Measurements from ENCODE around the gene KRTAP1-3.

Gene KRTAP1-3

DNA sequence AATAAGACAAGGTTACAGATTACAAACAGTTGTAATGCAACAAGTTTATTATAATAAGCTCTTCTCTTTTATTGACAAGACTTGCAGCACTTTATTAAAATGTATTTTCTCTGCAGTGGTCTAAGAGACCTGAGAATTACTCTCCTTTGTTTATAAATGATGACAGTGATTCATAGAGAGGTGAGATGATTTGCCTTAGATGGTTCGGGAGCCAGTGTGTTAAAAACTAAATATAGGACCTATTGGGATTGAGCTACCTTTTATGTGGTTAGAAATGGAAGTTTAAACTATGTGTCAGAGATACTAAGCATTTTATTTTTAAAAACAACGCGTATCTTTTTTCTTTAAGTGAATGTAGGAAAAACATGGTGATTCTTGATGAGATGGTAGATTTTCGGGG, 37.8 kb downstream of the KRTAP1-3 start:
- POLR2A ChIA-PET = no interaction called here
- TF ChIP-seq ELF4 (IDR thresholded peaks at IDR 0.05) (no peak), LEF1 (IDR thresholded peaks at IDR 0.05; ENCODE audit: borderline replicate concordance) (no peak), HDGF (IDR thresholded peaks at IDR 0.05; ENCODE audit: borderline replicate concordance) (no peak), FOXK2 (IDR thresholded peaks at IDR 0.05) (no peak), L3MBTL2 (conservative IDR thresholded peaks at IDR 0.05) (no peak), NFRKB (IDR thresholded peaks at IDR 0.05) (no peak), TARDBP (IDR thresholded peaks at IDR 0.05) (no peak), ARNT (IDR thresholded peaks at IDR 0.05) (no peak), FOXM1 (IDR thresholded peaks at IDR 0.05; ENCODE audit: borderline replicate concordance) (no peak)
- no peak for DNase-seq (ENCODE audit: extremely low spot score)
- CTCF ChIA-PET = no interaction called here

DNA sequence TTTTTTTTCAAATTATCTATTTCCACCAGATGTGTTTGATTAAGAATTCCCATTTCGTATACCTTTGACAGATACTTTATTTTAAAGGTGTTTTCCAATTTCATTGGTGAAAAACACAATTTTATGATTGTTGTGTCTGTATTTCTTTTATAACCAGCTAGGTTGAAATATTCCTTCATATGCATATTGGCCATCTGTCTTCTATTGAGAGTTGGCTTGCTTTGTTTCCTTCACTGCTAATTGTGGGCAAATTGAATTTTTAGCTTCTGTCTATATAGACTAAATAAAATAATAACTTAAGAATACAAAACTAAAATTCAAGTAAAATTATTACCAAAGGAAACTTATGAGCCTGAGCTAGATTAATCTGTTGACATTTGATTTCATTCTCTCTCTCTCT, 39.6 kb downstream of the KRTAP1-3 start:
- no peak for DNase-seq (ENCODE audit: extremely low spot score)
- ChIA-PET POLR2A (no interaction called here), CTCF (interaction anchor here (0.6 to 0.7 kb wide), 2 partner anchors 66 to 340 kb away, joined by 6 to 7 read pairs; no protein-coding TSS in a partner anchor)
- TF ChIP-seq HDGF (IDR thresholded peaks at IDR 0.05; ENCODE audit: borderline replicate concordance) = no peak
- no peak for TF ChIP-seq FOXA1 (IDR thresholded peaks at IDR 0.05)
- no peak for TF ChIP-seq NFRKB (IDR thresholded peaks at IDR 0.05)
- TF ChIP-seq LEF1 (IDR thresholded peaks at IDR 0.05; ENCODE audit: borderline replicate concordance) = no peak
- TF ChIP-seq FOXK2 (IDR thresholded peaks at IDR 0.05) = no peak

DNA sequence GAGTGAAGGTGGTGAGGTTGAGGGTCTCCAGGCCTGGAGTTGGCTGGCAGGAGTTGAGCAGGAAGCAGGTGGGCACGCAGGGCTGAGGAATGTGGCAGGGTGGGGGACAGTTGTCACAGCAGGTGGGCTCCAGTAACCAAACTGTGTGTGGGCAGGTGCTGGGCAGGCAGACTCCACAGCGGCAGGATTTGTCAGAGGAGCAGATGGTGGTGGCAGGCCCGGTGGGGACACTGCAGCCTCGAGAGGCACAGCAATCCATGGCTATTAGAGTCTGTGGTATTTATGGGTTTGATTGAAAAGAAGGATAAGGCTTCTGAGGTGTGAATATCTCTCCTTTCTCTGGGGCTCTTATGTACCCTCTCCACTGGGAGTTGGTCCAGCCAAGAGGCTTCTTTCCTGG, 40.8 kb downstream of the KRTAP1-3 start, which contains the start of gene KRTAP3-3:
Gene KRTAP3-3, minus strand, starts transcription at position 326 of the 400 bp plus-strand sequence. Its CDS starts 67 bp downstream, at position 259.
- CTCF ChIA-PET = interaction anchor here (0.8 kb wide), 1 partner anchor 30 kb away, joined by 3 read pairs; no protein-coding TSS in a partner anchor
- no peak for DNase-seq (ENCODE audit: extremely low spot score)
- POLR2A ChIA-PET = no interaction called here
- TF ChIP-seq ZNF384 (IDR thresholded peaks at IDR 0.05) (no peak), NFRKB (IDR thresholded peaks at IDR 0.05) (no peak), FOXM1 (IDR thresholded peaks at IDR 0.05; ENCODE audit: borderline replicate concordance) (no peak), FOXK2 (IDR thresholded peaks at IDR 0.05) (no peak), SUZ12 (IDR thresholded peaks at IDR 0.05) (no peak), HDGF (IDR thresholded peaks at IDR 0.05; ENCODE audit: borderline replicate concordance) (no peak), L3MBTL2 (conservative IDR thresholded peaks at IDR 0.05) (no peak), SP1 (IDR thresholded peaks at IDR 0.05) (no peak), FOXA1 (IDR thresholded peaks at IDR 0.05) (no peak), LEF1 (IDR thresholded peaks at IDR 0.05; ENCODE audit: borderline replicate concordance) (no peak), ELF4 (IDR thresholded peaks at IDR 0.05) (no peak)

GRCh38 chr17:40993084-40993483, 41.6 kb downstream of the KRTAP1-3 start:
- DNase-seq (ENCODE audit: extremely low spot score) = no peak
- POLR2A ChIA-PET = no interaction called here

DNA sequence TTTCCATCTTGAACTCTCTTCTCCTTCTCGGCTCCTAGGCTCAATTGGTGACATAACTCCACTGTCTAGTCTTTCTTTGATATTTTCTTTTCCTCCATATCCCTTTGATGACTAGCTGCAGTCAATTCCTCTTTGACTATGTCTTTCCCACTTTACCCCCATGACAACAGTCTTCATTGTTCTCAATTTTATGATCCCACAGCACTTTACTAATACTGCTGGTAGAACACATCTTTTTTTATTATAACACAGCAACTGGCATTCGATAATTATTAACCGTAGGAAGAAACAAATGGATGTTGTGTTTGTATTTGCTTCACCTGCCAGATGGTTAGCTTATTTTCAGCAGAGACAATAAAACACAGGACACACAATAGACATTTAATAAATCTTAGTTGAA, 42.0 kb downstream of the KRTAP1-3 start:
- ChIA-PET POLR2A (no interaction called here), CTCF (no interaction called here)
- DNase-seq (ENCODE audit: extremely low spot score) = no peak
- TF ChIP-seq TARDBP (IDR thresholded peaks at IDR 0.05) (no peak), ARNT (IDR thresholded peaks at IDR 0.05) (no peak), ZNF384 (IDR thresholded peaks at IDR 0.05) (no peak), HDGF (IDR thresholded peaks at IDR 0.05; ENCODE audit: borderline replicate concordance) (no peak), PKNOX1 (IDR thresholded peaks at IDR 0.05) (no peak), SUZ12 (IDR thresholded peaks at IDR 0.05) (no peak), BHLHE40 (IDR thresholded peaks at IDR 0.05; ENCODE audit: borderline replicate concordance) (no peak), FOXA1 (IDR thresholded peaks at IDR 0.05) (no peak), LEF1 (IDR thresholded peaks at IDR 0.05; ENCODE audit: borderline replicate concordance) (no peak), ELF4 (IDR thresholded peaks at IDR 0.05) (no peak), CTBP1 (IDR thresholded peaks at IDR 0.05; ENCODE audit: borderline replicate concordance) (no peak), NFRKB (IDR thresholded peaks at IDR 0.05) (no peak)

More at GRCh38 chr17:40993084-40993483, 41.6 kb downstream of the KRTAP1-3 start:
- no peak for TF ChIP-seq L3MBTL2 (conservative IDR thresholded peaks at IDR 0.05)
- TF ChIP-seq SUZ12 (IDR thresholded peaks at IDR 0.05) = no peak
- TF ChIP-seq NFRKB (IDR thresholded peaks at IDR 0.05) = no peak
- CTCF ChIA-PET = interaction anchor here (0.8 kb wide), 1 partner anchor 30 kb away, joined by 3 read pairs; no protein-coding TSS in a partner anchor

DNA sequence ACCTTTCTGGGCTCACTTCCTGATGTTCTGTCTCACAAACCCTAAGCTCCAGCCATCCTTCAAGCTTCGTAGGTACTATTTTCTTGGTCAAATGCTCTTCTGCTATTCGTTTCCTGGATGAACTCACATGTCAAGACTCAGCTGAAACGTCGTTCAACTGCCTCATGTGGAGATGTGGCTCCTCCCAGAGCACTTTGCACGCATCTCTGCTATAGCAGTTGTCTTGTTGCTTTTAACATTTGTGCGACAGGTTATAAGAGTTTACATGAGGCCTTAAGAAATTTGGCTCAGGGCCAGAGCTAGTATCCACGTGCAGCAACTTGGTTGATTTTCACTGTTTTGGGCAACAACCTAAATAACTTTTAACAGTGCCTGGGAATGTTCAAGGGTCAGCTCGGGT, 47.8 kb downstream of the KRTAP1-3 start:
- CTCF ChIA-PET = no interaction called here
- TF ChIP-seq FOXK2 (IDR thresholded peaks at IDR 0.05) (no peak), FOXM1 (IDR thresholded peaks at IDR 0.05; ENCODE audit: borderline replicate concordance) (no peak), SUZ12 (IDR thresholded peaks at IDR 0.05) (no peak)
- no peak for DNase-seq (ENCODE audit: extremely low spot score)
- POLR2A ChIA-PET = no interaction called here

DNA sequence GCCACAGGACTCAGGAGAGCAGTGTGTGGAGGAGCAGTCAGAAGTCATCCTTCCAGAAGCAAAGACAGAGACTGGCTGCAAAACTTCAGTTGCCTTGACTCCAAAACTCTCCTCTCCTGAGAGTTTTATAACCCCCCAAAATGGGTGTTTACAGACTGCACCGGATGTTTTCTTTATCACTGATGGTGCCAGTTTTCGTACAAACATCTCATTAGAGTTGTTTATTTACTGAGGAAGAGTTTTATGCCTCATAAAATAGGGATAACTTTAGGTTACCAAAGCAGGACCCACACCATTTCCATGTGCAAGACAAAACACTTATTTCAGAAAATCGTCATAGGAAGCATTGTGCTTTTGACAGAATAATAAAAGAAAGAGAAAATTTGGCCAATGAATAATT, 50.4 kb downstream of the KRTAP1-3 start, which contains the start of gene KRT40:
Gene KRT40, minus strand, starts transcription at position 101 of the 400 bp plus-strand sequence. Its CDS starts 53 bp downstream, at position 48.
- ChIA-PET CTCF (no interaction called here), POLR2A (no interaction called here)
- DNase-seq (ENCODE audit: extremely low spot score) = no peak
- TF ChIP-seq TARDBP (IDR thresholded peaks at IDR 0.05) (no peak), HDGF (IDR thresholded peaks at IDR 0.05; ENCODE audit: borderline replicate concordance) (no peak), SP1 (IDR thresholded peaks at IDR 0.05) (no peak), PKNOX1 (IDR thresholded peaks at IDR 0.05) (no peak), FOXK2 (IDR thresholded peaks at IDR 0.05) (no peak), L3MBTL2 (conservative IDR thresholded peaks at IDR 0.05) (no peak), LEF1 (IDR thresholded peaks at IDR 0.05; ENCODE audit: borderline replicate concordance) (no peak), BHLHE40 (IDR thresholded peaks at IDR 0.05; ENCODE audit: borderline replicate concordance) (no peak), FOXA1 (IDR thresholded peaks at IDR 0.05) (no peak), SUZ12 (IDR thresholded peaks at IDR 0.05) (no peak), FOXM1 (IDR thresholded peaks at IDR 0.05; ENCODE audit: borderline replicate concordance) (no peak), ARNT (IDR thresholded peaks at IDR 0.05) (no peak), CTBP1 (IDR thresholded peaks at IDR 0.05; ENCODE audit: borderline replicate concordance) (no peak), NFRKB (IDR thresholded peaks at IDR 0.05) (no peak), ELF4 (IDR thresholded peaks at IDR 0.05) (no peak)

All from HEK293T (cell line).